EL (cell line): ENCODE results near the gene CACNA2D3.
"Not testable (repeated sequence)": the region's sequence is repeated elsewhere in the genome, so short reads cannot be mapped to it uniquely, and the experiment has no call there.

Source experiments
- DNase-seq: peaks from one replicate; pipeline ENCODE4 v3.0.0-alpha.2; 2016

CACNA2D3 gene

DNA sequence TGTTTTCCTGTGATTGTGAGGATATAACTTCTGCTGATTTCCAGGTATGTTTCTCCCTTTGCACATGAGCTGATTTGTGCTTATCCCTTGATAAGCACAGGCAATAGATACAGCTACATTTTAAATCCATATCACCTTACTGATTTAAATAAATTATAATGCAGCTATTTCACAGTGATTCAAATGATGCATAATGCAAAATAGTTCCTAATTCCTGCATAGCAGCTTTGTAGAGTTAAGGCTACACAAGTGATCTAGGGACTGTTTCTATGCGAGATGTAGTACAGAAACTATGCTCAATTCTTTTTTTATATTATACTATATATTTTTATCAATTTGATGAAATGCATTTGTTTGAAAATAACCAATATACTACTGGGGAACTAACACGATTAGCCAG is 471.3 kb downstream of the CACNA2D3 start:
- DNase-seq = no peak

DNA sequence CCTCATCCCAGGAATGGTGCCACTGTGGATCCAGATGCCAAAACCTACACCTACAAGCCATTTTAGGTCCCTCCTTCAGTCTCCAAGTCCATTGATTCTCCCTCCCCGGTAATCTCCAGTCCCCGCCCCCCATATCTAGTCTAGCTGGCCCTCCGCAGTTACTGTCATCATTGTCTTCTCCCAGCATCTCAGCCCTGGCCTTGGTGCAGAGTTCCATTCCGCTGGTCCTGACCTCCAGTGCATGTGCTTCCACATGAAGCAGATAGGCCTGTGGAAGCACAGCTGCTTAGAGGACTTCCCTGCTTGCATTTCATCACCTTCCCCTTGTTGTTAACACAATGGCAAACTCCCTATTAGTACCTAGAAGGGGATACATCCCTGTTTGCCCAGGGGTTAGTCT is 473.7 kb downstream of the CACNA2D3 start:
- DNase-seq = no peak

- no peak for DNase-seq
These were observed 477.4 kb downstream of the CACNA2D3 start for GRCh38 chr3:54599716-54600115.

DNA sequence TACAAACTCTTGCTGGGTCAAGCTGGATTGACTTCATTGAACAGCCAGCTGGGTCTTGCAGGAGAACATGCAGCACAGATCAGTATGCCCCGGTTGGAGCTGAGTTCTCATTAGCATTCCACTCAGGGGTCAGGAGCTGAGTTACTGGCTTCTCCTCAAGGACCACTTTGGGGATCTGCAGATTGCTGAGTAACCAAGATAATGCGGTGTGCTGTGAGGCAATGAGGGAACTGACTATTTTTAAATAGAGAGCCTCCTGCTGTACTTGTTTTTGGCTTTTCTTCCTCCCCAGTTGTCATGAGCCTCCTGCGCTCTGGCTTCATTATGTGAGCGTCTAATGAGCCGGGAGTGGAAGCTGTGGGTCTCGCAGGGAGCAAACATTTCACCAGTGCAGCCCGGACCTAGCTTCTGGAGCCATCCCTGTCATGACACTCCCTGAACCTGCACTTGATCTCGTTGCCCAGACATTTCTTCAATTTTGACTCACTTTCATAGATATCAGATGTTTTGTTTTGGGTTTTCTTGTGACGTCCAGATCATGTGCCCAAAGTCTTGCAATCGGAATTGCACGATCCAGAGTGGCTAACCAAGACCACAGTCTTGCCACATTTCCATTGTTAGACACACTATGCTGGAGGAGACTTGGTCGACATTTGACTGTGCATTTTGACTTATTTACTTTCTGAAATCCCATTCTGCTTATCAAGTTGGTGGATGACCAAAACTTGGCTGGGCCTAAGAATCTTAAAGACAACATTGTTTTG is 478.3 kb downstream of the CACNA2D3 start:
- DNase-seq = no peak

DNA sequence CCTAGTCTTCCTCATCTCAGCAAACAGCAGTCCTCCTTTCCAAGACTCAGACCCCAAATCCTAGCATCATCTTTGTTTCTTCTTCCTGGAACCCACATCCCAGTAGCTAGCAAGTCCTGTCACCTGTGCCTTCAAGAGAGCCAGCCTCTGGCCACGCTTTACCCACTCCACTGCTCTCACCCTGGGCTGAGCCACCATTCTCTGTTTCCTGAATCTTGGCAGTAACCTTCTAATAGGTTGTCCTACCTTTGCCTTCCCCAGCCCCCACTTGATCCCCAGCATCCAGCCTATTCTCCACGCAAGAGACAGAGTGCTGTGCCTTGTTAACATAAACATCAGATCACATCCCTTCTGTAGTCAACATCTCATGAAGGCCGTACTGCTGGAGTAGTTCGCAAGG is 482.1 kb downstream of the CACNA2D3 start:
- no peak for DNase-seq

DNA sequence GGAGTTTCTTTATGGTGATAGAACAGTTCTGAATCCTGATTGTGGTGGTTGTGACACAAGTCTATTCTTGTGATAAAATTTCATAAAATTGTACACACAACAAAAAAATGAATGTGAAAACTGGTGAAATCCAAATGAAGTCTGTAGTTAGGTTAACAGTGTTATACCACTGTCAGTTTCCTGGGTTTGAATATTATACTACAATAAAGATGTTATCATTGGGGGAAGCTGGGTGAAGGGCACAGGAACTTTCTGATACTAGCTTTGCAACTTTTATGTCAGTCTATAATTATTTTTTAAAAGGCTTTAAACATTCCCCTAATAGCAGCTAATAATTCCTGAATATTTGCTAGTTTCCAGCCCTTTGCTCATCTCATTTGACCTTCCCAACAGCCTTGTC is 485.7 kb downstream of the CACNA2D3 start:
- DNase-seq = no peak

DNA sequence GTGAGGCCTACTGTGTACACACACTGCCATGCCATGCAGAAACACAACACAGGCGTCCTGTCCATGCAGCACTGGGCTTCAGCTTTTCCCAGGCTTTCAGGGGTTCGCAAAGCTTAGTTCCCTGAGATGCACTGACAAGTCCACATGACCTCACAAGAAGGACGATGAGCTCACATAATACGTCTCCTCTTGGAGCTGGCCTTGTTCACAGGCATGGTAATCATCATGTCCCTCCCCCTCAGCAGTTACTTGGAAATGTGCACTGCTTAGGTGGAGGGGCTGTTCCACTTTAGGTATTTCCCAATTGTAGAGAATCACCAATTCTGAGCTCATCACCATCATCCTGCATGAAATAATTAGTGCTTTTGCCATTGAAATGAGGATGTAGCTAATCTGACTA is 496.7 kb downstream of the CACNA2D3 start:
- DNase-seq = no peak

DNA sequence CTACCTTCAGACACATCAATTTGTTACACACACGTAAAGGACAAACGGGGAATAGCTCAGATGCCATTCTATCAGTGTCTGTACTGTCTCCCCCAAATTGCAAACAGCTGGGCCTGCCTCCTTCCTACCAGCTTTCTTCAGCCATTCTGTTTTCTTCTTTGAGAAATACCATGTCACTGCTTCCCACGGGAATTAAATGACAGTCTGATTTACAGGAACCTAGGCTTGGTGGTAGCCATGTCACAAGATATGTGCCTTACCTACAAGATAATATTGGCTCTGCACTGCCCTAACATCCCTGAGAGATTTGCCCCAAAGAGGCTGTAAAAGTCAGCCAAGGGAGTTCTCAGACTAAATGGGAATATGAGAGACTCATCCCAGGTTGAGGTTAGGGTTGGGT is 497.2 kb downstream of the CACNA2D3 start:
- no peak for DNase-seq

- DNase-seq = no peak
These were observed 498.8 kb downstream of the CACNA2D3 start for GRCh38 chr3:54621184-54621583.

GRCh38 chr3:54622678-54623077 is 500.3 kb downstream of the CACNA2D3 start:
- no peak for DNase-seq

DNA sequence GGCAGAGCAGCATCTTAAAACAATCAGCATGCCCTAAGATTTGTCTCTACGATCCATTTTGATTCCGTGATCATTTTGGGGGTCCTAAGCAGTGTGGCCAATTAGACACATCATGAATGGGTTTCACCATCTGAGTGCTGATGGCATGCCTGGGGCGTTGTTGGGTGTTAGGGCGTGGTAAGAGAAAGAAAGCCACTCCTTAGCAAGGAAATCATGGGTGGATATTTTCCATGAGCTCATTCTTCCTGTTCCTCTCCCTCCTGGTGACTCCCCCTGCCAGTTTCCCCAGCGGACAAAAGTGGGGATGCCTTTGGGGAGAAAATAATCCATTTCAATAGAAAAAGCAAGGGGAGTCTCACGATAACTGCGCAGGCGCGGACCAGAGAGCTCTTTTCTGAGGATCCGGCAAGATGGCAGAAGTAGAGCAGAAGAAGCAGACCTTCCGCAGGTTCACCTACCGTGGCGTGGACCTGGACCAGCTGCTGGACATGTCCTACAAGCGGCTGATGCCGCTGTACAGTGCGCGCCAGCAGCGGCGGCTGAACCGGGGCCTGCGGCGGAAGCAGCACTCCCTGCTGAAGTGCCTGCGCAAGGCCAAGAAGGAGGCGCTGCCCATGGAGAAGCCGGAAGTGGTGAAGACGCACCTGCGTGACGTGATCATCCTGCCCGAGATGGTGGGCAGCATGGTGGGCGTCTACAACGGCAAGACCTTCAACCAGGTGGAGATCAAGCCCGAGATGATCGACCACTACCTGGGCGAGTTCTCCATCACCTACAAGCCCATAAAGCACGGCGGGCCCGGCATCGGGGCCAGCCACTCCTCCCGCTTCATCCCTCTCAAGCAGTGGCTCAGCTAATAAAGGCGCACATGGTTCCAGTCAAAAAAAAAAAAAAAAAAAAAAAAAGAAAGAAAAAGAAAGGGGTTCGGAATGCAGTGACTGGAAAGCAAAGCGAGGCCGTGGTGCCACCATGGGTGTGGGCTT is 503.7 kb downstream of the CACNA2D3 start:
- no peak for DNase-seq

DNA sequence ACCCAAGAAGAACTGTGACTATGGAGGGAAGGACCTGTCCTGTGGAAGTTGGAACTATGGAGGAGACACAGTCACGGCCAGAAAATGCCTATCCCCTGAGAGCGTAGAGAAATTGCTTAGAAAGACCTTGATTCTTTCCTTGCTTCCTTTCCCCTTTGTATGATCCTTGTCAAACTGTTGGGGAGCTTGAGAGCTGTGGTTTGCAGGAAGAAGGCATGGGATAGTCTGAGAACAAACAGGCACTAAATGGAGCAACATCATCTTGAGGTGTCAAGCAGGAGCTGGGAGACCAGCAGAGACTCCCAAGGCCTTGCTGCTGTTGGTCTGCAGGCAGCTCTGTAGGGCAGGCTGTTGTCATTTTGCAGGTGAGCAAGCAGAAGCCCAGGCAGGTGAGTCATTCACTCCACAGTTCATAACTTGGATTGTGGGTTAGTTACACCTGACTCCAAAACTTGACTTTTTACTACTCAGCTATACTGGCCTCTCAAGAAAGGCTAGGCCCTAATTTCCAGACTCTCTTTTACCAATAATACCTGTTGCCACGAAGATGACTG is 506.6 kb downstream of the CACNA2D3 start:
- no peak for DNase-seq

- DNase-seq = no peak
These were observed 507.8 kb downstream of the CACNA2D3 start for GRCh38 chr3:54630101-54630623.

DNA sequence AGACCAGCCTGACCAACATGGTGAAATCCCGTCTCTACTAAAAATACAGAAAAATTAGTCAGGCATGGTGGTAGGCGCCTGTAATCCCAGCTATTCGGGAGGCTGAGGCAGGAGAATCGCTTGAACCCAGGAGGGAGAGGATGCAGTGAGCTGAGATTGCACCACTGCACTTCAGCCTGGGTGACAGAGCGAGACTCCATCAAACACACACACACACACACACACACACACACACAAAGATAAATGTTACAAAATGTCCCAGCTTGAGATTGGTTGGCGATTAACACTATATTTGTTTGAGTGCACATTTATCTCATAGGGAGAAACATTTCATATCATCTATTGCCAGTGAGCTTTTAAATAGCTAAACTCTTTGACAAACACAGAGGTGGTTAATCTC is 508.6 kb downstream of the CACNA2D3 start:
- DNase-seq = not testable (repeated sequence)

GRCh38 chr3:54631516-54632325 is 509.4 kb downstream of the CACNA2D3 start:
- no peak for DNase-seq

DNA sequence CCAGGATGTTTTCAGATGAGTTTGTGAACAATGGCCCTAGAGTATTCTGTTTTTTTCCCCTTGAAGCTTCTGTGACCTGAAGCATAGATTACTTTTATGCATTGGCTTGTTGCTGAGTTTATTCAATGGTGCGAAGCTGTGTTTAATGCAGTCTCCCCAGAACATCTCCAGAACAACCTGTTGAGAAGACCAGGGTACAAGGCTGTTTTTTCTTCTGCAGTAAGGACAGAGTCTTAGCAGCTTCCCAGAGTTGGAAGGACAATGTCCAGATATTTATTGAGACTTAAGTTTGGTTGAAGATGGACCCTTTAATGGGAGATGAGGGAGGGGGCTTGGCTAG is 509.9 kb downstream of the CACNA2D3 start:
- DNase-seq = no peak

- DNase-seq = no peak
These were observed 510.5 kb downstream of the CACNA2D3 start for GRCh38 chr3:54632834-54633233.

GRCh38 chr3:54633444-54634121 is 511.2 kb downstream of the CACNA2D3 start:
- no peak for DNase-seq

GRCh38 chr3:54634122-54634469 is 511.7 kb downstream of the CACNA2D3 start:
- no peak for DNase-seq

DNA sequence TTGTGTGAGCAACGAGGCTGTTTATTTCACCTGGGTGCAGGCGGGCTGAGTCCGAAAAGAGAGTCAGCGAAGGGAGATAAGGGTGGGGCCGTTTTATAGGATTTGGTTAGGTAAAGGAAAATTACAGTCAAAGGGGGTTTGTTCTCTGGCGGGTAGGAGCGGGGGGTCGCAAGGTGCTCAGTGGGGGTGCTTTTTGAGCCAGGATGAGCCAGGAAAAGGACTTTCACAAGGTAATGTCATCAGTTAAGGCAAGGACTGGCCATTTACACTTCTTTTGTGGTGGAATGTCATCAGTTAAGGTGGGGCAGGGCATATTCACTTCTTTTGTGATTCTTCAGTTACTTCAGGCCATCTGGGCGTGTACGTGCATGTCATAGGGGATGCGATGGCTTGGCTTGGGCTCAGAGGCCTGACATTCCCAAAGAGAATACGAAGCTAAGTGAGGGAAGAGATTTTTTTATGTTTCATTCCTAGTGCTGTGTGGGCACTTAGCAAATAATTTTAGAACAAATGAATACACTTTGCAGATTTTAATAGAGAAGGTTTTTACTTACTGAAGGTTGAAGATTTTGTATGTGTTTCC is 517.5 kb downstream of the CACNA2D3 start:
- DNase-seq = not testable (repeated sequence)

GRCh38 chr3:54641226-54642014 is 519.1 kb downstream of the CACNA2D3 start:
- DNase-seq = no peak
